Mesodermal cell (in vitro differentiated cells): ENCODE measurements around the gene TBC1D23.
"Not testable (repeated sequence)": the region's sequence is repeated elsewhere in the genome, so short reads cannot be mapped to it uniquely, and the experiment has no call there.

Experiments used
- H3K27ac ChIP-seq: 2 replicates; pipeline ENCODE4 v1.7.0; 2013; ENCODE audit warnings: mild to moderate bottlenecking, low read depth, low read length, moderate library complexity; ENCODE audit not compliant: severe bottlenecking
- H3K36me3 ChIP-seq: 2 replicates; pipeline ENCODE4 v1.7.1; 2013; ENCODE audit warnings: mild to moderate bottlenecking, low read length, moderate library complexity; ENCODE audit not compliant: control insufficient read depth, insufficient read depth
- H3K4me1 ChIP-seq: one replicate; pipeline ENCODE4 v1.7.1; 2013; ENCODE audit warnings: mild to moderate bottlenecking, low read length; ENCODE audit not compliant: insufficient read depth, control insufficient read depth, poor library complexity, severe bottlenecking
- H3K4me3 ChIP-seq: 2 replicates; pipeline ENCODE4 v1.7.0; 2013; ENCODE audit warnings: low read length, control low read depth, mild to moderate bottlenecking; ENCODE audit not compliant: insufficient read depth, poor library complexity, severe bottlenecking; ENCODE audit errors: extremely low read depth
- H3K9me3 ChIP-seq: 2 replicates; pipeline ENCODE4 v1.7.1; 2013; ENCODE audit warnings: mild to moderate bottlenecking, low read length, moderate library complexity; ENCODE audit not compliant: control insufficient read depth
- WGBS, 2 experiments: methylation state at CpG; one replicate each; pipeline ENCODE4 v1.1.5; 2013; ENCODE audit warnings: missing lambda C conversion rate in 2 of 2; ENCODE audit not compliant: insufficient coverage in 2 of 2; 5-methylcytosine and 5-hydroxymethylcytosine counted together

The TBC1D23 gene

DNA sequence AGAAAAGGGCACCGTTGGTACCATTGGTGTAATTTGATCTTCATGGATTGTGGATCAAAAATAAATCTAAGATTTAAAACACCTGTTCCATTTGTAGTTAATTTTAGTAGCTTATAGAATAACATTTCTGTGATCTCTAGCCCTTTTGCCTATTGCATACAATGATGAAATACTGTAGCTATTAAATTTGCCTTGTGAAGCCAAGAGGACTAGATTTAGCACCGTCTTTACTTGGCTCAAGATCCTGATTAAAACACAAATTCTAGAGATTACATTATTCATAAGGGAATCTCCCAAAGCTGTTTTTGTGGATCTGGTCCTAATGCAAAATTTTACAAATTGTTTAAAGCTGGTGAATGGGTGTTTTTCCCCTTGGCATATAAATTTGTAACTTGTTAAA lies 8.2 kb downstream of the TBC1D23 start:
- WGBS, 2 experiments: no CpG with 5 or more reads among the region's 2 CpGs
- no peaks in the 10 kb centered on the region for H3K9me3 ChIP-seq
- no peaks in the 10 kb centered on the region for H3K36me3 ChIP-seq
- peaks cover 7% of the 10 kb centered on the region for H3K4me1 ChIP-seq
- no peak overlapping the region for H3K4me3 ChIP-seq
- H3K27ac ChIP-seq: no peak overlapping the region

DNA sequence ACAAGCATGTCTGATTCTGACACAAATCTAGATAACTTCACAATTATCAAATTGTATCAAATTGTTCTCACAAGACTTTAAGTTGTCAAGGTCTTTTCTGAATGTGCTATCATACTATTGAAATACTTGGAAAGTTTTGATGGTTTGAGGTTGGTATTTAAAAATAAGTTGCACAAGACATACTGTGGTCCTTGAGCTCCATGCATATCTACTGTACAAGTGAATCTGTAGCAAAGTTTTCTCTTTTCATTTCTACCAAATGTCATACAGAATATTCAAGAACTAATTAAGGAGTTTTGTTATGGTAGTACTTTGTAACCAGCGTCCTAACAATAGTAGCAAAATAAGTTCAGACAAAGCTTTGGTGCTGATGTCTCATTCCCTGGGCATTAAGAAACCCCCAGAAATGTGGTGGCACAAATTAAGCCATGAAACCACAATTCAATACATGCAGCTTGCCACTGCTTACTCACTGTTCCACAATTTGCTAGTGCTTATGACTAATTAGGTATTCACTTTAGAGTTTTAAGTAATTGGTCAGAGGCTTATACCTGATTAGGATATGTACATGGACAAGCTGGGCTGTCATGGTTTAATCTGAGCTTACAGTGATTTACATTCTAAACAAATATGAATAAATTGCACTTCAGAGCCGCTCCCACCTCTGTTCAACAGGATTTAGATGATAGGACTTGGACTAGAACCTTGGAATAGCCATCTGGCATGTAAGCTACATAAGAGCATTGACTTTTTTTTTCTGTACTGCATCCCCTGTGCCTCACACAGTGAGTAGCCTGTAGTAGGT lies 8.8 kb downstream of the TBC1D23 start:
- peaks cover 7% of the 10 kb centered on the region for H3K4me1 ChIP-seq
- 80% methylated on average over 1 of the region's 2 CpGs; no CpG with 5 or more reads in 1 of the 2 experiments for WGBS, 2 experiments
- no peaks in the 10 kb centered on the region for H3K9me3 ChIP-seq
- H3K27ac ChIP-seq: no peak overlapping the region
- no peak overlapping the region for H3K4me3 ChIP-seq
- H3K36me3 ChIP-seq: no peaks in the 10 kb centered on the region

DNA sequence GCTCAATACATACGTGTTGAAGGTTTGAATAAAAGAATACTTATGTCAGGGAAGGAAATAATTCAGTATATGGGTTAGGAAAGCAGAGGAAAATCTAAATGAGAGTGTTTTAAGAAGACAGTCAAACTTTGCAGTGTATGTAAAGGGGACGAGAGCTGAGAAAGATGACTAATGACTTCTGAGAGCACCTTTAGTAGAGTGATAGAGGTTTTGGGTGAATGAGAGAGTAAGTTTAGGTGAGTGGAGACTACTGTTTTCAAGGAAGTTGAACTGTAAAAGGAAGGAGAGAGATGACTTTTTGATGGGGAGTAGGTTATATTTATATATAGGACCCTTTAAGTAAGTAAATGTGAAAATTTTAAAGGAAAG lies 9.4 kb downstream of the TBC1D23 start:
- 88 to 89% methylated on average over 2 of the region's 2 CpGs for WGBS, 2 experiments
- Histone ChIP-seq H3K4me3 (no peak overlapping the region), H3K27ac (no peak overlapping the region), H3K9me3 (no peaks in the 10 kb centered on the region), H3K36me3 (no peaks in the 10 kb centered on the region), H3K4me1 (peaks cover 7% of the 10 kb centered on the region)

- Histone ChIP-seq H3K36me3 (no peaks in the 10 kb centered on the region), H3K4me1 (peaks cover 7% of the 10 kb centered on the region), H3K27ac (no peak overlapping the region), H3K4me3 (no peak overlapping the region), H3K9me3 (no peaks in the 10 kb centered on the region)
- 91 to 100% methylated on average over 1 of the region's 1 CpG for WGBS, 2 experiments
Observed at GRCh38 chr3:100271522-100271921, 10.7 kb downstream of the TBC1D23 start.

DNA sequence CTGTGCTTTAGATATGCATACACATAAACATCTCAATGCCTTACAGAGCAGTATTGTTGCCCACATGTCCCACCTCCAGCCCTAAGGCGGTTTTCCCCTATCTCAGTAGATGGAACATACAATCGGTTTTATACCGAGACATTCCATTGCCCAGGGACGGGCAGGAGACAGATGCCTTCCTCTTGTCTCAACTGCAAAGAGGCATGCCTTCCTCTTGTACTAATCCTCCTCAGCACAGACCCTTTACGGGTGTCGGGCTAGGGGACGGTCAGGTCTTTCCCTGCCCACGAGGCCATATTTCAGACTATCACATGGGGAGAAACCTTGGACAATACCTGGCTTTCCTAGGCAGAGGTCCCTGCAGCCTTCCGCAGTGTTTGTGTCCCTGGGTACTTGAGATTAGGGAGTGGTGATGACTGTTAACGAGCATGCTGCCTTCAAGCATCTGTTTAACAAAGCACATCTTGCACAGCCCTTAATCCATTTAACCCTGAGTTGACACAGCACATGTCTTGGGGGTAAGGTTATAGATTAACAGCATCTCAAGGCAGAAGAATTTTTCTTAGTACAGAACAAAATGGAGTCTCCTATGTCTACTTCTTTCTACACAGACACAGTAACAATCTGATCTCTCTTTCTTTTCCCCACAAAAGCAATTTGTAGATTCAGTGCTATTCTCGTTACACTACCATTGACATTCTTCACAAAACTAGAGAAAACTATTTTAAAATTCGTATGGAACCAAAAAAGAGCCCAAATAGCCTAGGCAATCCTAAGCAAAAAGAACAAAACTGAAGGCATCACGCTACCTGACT lies 12.2 kb downstream of the TBC1D23 start:
- H3K27ac ChIP-seq, H3K4me1 ChIP-seq, H3K4me3 ChIP-seq, H3K9me3 ChIP-seq, H3K36me3 ChIP-seq: not testable (repeated sequence)
- 82 to 86% methylated on average over 2 of the region's 13 CpGs for WGBS, 2 experiments

DNA sequence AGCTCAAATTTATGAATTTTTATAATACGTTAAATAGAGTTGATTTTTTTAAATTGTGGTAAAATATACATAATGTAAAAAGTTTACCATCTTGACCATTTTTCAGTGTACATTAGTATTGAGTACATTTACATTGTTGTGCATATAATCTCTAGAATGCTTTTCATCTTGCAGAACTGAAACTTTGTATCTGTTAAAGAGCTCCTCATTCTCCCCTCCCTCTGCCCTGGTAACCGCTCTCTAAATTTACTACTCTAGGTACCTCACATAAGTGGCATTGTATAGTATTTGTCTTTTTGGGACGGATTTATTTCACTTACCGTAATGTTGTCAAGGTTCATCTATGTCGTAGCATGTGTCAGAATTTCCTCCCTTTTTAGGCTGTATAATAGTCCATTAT lies 13.6 kb downstream of the TBC1D23 start:
- Histone ChIP-seq H3K9me3 (no peaks in the 10 kb centered on the region), H3K36me3 (no peaks in the 10 kb centered on the region), H3K27ac (no peak overlapping the region), H3K4me3 (no peak overlapping the region), H3K4me1 (peaks cover 7% of the 10 kb centered on the region)
- no CpG with 5 or more reads among the region's 5 CpGs for whole genome bisulfite sequencing, 2 experiments

DNA sequence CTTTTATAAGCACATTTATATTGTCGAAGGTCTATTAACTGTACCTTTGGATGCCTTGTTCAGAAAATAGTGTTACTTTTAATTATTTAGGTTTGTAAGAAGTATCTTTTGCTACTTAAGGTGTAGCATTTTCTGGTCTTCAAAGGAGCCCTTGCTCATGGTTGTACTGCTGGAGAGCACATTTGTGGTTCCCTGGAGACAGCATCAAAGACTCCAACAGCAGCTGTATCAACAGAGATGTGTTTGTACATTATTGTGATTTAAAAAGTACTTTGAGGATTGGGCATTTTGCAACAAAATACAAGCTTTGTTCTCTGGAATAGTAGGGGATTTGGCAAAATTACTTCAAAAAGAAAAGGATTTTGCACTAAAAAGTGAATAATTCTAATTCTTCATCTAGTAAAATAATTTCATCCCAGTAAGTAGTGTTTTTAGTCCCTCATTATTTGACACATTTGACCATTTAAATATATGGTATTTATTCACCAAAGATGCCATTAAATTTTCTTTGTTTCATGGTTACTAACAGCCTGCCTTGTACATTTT lies 16.5 kb downstream of the TBC1D23 start:
- WGBS, 2 experiments: no CpG with 5 or more reads among the region's 1 CpG
- Histone ChIP-seq H3K36me3 (peaks cover 23% of the 10 kb centered on the region), H3K4me1 (no peaks in the 10 kb centered on the region), H3K9me3 (no peaks in the 10 kb centered on the region), H3K4me3 (no peak overlapping the region), H3K27ac (no peak overlapping the region)

GRCh38 chr3:100278910-100279309 lies 18.1 kb downstream of the TBC1D23 start:
- Histone ChIP-seq H3K27ac (no peak overlapping the region), H3K36me3 (peaks cover 37% of the 10 kb centered on the region), H3K4me3 (no peak overlapping the region), H3K9me3 (no peaks in the 10 kb centered on the region), H3K4me1 (no peaks in the 10 kb centered on the region)
- WGBS, 2 experiments: 82% methylated on average over 1 of the region's 2 CpGs; no CpG with 5 or more reads in 1 of the 2 experiments

DNA sequence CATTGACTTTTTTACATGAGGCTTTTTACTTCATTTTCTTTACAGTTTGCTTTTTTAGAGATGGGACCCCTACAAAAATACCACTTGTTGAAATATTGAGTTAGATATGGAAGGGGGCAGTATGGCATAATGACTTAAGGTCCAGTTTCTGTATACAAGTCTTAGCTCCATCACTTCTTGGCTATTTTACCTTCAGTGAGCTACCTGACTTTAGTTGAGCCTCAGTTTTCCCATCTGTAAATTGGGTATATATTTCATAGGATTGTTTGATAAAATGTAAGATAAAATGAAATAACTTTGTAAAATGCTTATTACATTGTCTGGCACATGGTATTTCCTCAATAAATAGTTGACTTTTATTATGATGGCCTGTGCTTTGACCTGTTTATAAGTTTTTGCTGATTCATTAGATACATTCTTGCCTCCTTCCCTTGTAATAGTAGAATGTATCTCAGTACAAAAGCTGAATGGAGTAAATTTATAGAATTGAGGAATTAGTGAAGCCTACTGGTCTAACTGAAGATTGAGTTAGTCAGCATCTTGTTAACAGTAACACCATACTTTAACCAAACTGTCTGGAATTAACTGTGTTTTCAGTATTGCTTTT lies 27.6 kb downstream of the TBC1D23 start:
- H3K4me1 ChIP-seq: no peaks in the 10 kb centered on the region
- H3K36me3 ChIP-seq: peaks cover 45% of the 10 kb centered on the region
- H3K4me3 ChIP-seq: no peak overlapping the region
- no peak overlapping the region for H3K27ac ChIP-seq
- no peaks in the 10 kb centered on the region for H3K9me3 ChIP-seq

- WGBS, 2 experiments: 96 to 100% methylated on average over 2 of the region's 2 CpGs
- Histone ChIP-seq H3K4me1 (no peaks in the 10 kb centered on the region), H3K9me3 (no peaks in the 10 kb centered on the region), H3K4me3 (no peak overlapping the region), H3K27ac (no peak overlapping the region), H3K36me3 (peaks cover 41% of the 10 kb centered on the region)
Observed at GRCh38 chr3:100289339-100289738, 28.5 kb downstream of the TBC1D23 start.
